Measurements from ENCODE around the gene ST3GAL2.
"Not testable (repeated sequence)": the region's sequence is repeated elsewhere in the genome, so short reads cannot be mapped to it uniquely, and the experiment has no call there.

Gene ST3GAL2

GRCh38 chr16:70380919-70381603 is 57.8 kb downstream of the ST3GAL2 start:
- DNase-seq: peak; percentile 94

DNA sequence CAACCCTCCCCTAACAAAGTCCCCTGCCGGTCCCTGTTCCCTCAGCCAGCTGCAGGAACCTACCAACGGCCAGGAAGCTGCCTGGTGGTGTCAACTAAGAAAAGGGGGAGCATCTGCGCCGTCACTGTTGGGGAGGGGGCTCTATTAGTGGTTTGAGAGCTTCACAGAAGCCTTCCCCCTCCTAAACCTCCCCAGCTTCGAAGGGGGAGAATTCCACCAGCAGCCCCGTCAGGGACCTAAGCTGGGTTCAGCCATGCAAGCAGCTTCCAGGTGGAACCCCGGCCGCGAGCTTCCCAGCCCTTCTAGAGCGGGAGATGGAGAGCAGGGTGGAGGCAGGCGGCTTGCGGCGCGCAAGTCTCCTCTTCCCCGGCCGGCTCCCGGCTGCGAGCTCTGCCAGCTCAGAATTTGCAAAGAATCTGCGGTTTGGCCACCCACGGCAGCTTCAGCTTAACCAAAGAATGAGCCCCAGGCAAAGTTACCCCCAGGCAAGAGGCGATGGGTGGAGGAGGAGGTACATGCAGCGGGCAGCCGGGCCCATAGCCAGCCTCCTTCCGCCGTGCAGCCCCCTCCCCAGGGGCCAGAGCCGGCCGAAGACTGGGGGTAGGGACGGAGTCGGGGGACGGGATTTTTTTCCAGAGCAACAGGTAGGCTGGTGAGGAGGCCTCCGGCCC is 58.5 kb downstream of the ST3GAL2 start:
- peak; percentile 61 for DNase-seq

- DNase-seq: no peak
These were observed 59.9 kb downstream of the ST3GAL2 start for GRCh38 chr16:70378869-70379493.

- no peak for DNase-seq
These were observed 61.1 kb downstream of the ST3GAL2 start for GRCh38 chr16:70377782-70378181.

- DNase-seq: no peak
These were observed 63.0 kb downstream of the ST3GAL2 start for GRCh38 chr16:70375636-70376611.

DNA sequence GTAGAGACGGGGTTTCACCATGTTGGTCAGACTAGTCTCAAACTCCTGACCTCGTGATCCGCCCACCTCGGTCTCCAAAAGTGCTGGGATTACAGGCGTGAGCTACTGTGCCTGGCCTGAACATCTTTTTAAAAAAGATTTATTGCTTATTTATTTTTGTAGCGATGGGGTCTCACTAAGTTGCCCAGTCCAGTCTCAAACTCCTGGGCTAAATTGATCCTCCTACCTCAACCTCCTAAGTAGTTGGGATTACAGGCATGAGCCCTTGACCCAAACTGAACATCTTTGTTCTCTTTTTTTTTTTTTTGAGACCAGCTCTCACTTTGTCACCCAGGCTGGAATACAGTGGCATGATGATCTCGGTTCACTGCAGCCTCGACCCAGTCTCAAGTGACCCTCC is 64.7 kb downstream of the ST3GAL2 start:
- DNase-seq: no peak

DNA sequence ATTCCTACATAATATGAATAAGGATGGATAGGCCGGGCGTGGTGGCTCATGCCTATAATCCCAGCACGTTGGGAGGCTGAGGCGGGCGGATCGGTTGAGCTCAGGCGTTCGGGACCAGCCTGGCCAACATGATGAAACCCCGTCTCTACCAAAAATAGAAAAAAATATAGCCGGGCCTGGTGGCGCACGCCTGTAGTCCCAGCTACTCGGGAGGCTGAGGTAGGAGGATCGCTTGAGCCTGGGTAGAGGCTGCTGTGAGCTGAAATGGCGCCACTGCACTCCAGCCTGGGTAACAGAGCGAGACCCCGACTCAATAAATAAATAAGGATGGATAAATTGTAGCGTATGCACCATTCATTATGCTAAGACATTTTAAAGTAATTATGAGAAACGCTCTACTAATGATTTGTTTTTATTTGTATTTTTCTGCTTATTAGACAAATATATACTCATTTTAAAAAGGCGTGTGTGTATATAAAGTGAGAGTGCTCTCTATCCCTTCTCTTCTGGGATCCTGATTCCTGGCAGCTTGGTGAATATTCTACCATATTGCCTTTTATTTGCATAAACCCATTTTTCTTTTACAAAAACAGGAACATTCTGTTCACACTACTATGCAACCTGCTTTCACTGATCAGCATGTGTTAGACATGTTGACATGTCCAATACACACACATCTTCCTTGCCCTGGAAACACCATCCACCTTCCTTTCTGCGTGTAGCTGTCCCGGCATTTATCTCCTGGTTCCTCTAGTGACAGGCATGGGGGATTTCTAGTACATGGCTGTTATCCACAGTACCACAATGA is 65.8 kb downstream of the ST3GAL2 start:
- DNase-seq: no peak

DNA sequence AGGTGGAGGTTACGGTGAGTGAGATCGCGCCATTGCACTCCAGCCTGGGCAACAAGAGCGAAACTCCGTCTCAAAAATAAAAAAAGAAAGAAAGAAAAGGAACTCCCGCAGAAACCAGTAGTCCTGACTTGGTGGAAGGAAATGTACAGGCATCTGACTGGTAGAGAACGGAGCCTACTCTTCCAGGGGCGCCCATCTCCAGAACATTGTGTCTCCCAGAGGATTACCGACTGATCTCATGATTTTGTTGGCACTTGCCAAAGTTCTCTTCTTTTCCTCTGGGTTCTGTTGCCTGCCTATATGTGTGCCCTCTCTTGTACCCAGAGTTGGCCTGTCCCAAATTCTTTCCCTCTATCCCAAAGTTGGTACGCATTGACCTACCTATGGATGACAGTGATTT is 68.0 kb downstream of the ST3GAL2 start:
- no peak for DNase-seq

GRCh38 chr16:70370145-70370544 is 68.8 kb downstream of the ST3GAL2 start:
- DNase-seq: peak; percentile 8

DNA sequence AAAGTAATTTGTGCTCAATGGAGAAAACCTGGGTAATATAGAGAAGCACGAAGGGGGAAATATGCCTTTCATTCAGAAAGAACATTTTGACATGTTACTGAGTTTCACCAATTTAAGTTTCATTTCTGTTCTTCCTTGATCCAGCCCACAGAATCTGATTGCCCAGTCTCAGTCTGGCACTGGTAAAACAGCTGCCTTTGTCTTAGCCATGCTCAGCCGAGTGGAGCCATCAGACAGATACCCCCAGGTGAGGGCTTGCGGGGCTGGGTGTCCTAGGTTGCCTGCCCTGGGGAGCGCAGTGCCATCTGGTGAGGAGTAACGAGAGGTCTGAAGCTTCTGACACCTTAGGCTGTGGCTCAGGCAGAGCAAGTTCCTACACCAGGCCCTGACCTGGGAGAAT is 74.5 kb downstream of the ST3GAL2 start:
- DNase-seq: no peak

- DNase-seq: no peak
These were observed 79.3 kb downstream of the ST3GAL2 start for GRCh38 chr16:70359552-70359951.

DNA sequence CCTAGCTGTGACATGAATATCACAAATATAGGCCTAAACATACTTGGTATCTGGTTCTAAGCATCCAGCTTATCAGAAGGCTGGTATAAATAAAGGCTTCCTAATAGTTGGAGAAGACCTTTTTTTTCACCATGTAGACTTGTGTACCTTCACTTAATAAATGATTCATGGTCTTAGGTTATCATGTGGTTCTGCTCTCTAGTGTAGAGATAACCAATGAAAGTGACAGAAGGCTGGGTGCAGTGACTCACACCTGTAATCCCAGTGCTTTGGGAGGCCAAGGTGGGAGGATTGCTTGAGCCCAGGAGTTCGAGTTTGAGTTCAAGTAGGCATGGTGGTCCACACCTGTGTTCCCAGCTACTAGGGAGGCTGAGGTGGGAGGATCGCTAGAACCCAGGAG is 89.1 kb downstream of the ST3GAL2 start:
- no peak for DNase-seq

- DNase-seq: no peak
These were observed 89.9 kb downstream of the ST3GAL2 start for GRCh38 chr16:70348991-70349390.

- DNase-seq: no peak
These were observed 93.1 kb downstream of the ST3GAL2 start for GRCh38 chr16:70345840-70346239.

DNA sequence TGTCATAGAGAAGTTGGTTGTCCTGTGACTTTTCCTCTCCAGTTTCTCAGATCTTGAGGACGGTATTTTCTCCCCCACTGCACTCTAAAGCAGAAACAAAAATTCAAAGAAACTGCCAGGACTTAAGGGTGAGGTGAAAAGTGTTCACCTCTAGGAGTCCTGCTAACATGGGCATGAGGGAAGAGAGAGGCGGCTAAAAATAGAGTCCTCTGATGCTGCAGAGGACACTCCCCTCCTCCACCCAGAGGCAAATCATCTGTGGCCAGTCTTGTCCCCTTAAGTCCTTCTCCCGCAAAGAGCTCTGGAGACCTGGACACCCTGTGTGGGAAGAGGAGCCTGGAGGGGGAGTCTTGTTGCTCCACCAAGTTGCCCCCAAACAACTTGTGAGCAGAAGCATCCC is 96.9 kb downstream of the ST3GAL2 start:
- DNase-seq: no peak

DNA sequence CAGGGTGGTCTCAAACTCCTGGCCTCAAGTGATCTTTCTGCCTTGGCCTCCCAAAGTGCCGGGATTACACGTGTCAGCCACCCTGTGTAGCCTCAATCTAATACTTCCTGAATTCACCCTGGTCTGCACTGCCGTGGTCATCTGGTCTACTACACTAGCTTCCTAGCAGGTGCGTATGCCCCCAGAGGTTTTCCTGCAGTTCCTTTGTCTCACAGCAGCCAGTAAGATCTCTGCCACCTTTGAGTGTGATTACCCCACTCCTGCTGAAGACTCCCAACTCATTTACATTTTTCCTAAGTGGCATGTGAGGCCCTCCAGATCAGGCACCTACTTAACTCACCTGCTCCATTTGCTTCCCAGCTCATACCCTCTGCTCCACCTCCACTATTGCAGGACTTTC is 97.3 kb downstream of the ST3GAL2 start:
- no peak for DNase-seq

- DNase-seq: no peak
These were observed 101.1 kb downstream of the ST3GAL2 start for GRCh38 chr16:70337814-70338213.

DNA sequence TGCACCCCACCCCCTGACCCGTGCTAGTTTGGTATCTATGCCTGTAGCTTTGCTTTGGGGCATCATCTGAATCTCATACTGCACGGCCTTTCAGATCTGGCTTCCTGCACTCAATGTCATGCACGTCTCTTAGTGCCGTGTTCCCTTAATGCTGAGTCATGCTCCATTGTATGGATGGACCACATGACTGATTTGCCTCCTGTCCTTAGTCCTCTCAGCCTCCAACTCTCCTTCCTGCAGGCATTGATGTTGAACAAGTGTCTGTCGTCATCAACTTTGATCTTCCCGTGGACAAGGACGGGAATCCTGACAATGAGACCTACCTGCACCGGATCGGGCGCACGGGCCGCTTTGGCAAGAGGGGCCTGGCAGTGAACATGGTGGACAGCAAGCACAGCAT is 106.2 kb downstream of the ST3GAL2 start:
- DNase-seq: not testable (repeated sequence)

- no peak for DNase-seq
These were observed 107.1 kb downstream of the ST3GAL2 start for GRCh38 chr16:70331588-70332358.

DNA sequence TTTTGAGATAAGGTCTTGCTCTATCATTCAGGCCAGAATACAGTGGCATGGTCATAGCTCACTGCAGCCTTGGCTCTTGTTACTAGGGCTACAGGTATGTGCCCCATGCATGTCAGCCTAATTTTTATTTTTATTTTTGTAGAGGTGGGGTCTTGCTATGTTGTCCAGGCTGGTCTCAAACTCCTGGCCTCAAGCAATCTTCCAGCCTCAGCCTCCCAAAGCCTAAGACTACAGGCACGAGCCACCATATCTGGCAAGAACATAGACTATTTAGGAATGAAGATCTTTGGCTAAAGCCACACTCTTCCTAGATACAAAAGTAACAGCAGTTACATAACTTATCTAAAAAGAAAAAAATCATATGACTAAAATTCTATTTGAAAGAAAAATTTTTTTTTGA is 107.8 kb downstream of the ST3GAL2 start:
- DNase-seq: no peak

Measured in amniotic stem cell (primary cell).